Heart left ventricle (tissue), 16 donors: ENCODE results near the gene ZNF516. TPM values are rescaled to one million over a fixed set of nuclear protein-coding genes. Genes with fewer than 3 reads are reported as not detected.

ENCODE experiments used
- ATAC-seq, 4 donors: fragments of 200-7000 bp; cut with Tn5 transposase; one replicate each; pipeline ENCODE4 v1.9.1; 2020 to 2022; ENCODE audit warnings: moderate library complexity in 4 of 4, mild to moderate bottlenecking in 3 of 4, moderate number of reproducible peaks in 1 of 4
- DNase-seq, 5 donors: peaks; one replicate each; pipeline ENCODE4 v3.0.0-alpha.2; 2020
- H3K27ac ChIP-seq, 12 donors: fragments of 200-600 bp; sonication (generic) in 4 of 12; one replicate each; pipeline versions ENCODE4 v1.5.0 to v1.8.0; 2016 to 2022; ENCODE audit warnings: mild to moderate bottlenecking in 2 of 12
- H3K27me3 ChIP-seq, 9 donors: fragments of 200-600 bp; sonication (generic) in 2 of 9; one replicate each; pipeline versions ENCODE4 v1.5.1 to v1.8.0; 2016 to 2022; ENCODE audit warnings: mild to moderate bottlenecking in 3 of 9
- H3K36me3 ChIP-seq, 9 donors: fragments of 200-600 bp; sonication (generic) in 2 of 9; one replicate each; pipeline versions ENCODE4 v1.5.0 to v1.8.0; 2018 to 2022; ENCODE audit warnings: mild to moderate bottlenecking in 2 of 9
- H3K4me1 ChIP-seq, 12 donors: fragments of 200-600 bp; sonication (generic) in 4 of 12; one replicate each; pipeline versions ENCODE4 v1.5.0 to v1.8.0; 2016 to 2022; ENCODE audit warnings: mild to moderate bottlenecking in 3 of 12
- H3K4me3 ChIP-seq, 12 donors: fragments of 200-600 bp; sonication (generic) in 4 of 12; one replicate each; pipeline versions ENCODE4 v1.5.0 to v1.8.0; 2017 to 2022; ENCODE audit warnings: mild to moderate bottlenecking in 9 of 12, moderate library complexity in 4 of 12
- H3K9me3 ChIP-seq, 12 donors: fragments of 200-600 bp; sonication (generic) in 4 of 12; one replicate each; pipeline versions ENCODE4 v1.5.0 to v1.8.0; 2016 to 2022; ENCODE audit warnings: mild to moderate bottlenecking in 1 of 12
- POLR2A ChIP-seq, 2 donors: fragments of 450-650 bp; IDR thresholded peaks; one replicate each; pipeline ENCODE4 v1.6.1; 2017; ENCODE audit warnings: antibody characterized with exemption in 2 of 2, mild to moderate bottlenecking in 2 of 2, moderate library complexity in 2 of 2
- WGBS, 4 donors: extraction: QIAGEN DNeasy Blood & Tissue Kit in 2 of 4; methylation state at CpG; one replicate each; pipeline versions ENCODE4 v1.1.5 to v1.1.7; 2013 to 2018; 5-methylcytosine and 5-hydroxymethylcytosine counted together
- intact Hi-C, 10 donors: fragments of 100-400 bp; cut with DNase I; formaldehyde crosslinking; loops; one replicate each; pipeline versions ENCODE4 v1.11.1 to v1.14.2; 2022
- polyA plus RNA-seq, 2 donors: library from polyadenylated mRNA; stranded (reverse); fragments of 200-250 nt; gene quantifications; one replicate each; pipeline ENCODE4 v1.2.3, GENCODE V29; 2013
- total RNA-seq, 9 donors: library from RNA; depleted of rRNA in 2 of 9; stranded (reverse); fragments of >200 nt in 2 of 9; fragmentation: NEBNext Ultra II Directional in 3 of 9; extraction: Animal tissue kit (Norgen Biotek cat#: 25700) in 3 of 9; gene quantifications; one replicate each; pipeline versions ENCODE4 v1.1.0 to v1.2.4, GENCODE V29; 2016 to 2023
- TF ChIP-seq, protein P1 (sequence below), 12 donors: fragments of 200-600 bp; sonication (generic) in 4 of 12; IDR thresholded peaks; one replicate each; pipeline versions ENCODE4 v1.5.0 to v1.8.0; 2018 to 2022; ENCODE audit warnings: antibody characterized with exemption in 12 of 12, mild to moderate bottlenecking in 5 of 12
- donor health status: ischemic (EF 13 %, LVEDD 7.1; RV severe dilation, severe dysfunction).
- donor health status: healthy with polysubstance abuse.
- donor health status: DM: no; HTN: yes; CAD: no.
- donor health status: DM: no; HTN: no; CAD: no.
- donor health status: ischemic (EF 25% LVEDD 6.9; RV normal size, moderate dysfunction).
- donor health status: ischemic (EF 25% LVEDD 5.7; RV mildly dilated, moderate dysfunction).
- donor health status: healthy.
- donor health status: DM: yes; HTN: yes; CAD: no.
- donor health status: ischemic (EF 35%, LVEDD 5.7; RV mildly dilated, moderate dysfunction).
- donor health status: nonischemic (EF 11% LVEDD 7.7; RV severe dilation, severe dysfunction).
- donor health status: DM: yes; HTN: yes; CAD: no.
- donor health status: PGD.
- donor health status: ischemic (EF 29% LVEDD 5.4; RV normal size, mild dysfunction).
- donor health status: nonischemic (EF 23%, LVEDD 6.1; RV moderate dilation, normal function).

ZNF516 gene
- total and polyA plus RNA-seq, 11 donors, result 4.8 to 24.8 (median 14.6) TPM

DNA sequence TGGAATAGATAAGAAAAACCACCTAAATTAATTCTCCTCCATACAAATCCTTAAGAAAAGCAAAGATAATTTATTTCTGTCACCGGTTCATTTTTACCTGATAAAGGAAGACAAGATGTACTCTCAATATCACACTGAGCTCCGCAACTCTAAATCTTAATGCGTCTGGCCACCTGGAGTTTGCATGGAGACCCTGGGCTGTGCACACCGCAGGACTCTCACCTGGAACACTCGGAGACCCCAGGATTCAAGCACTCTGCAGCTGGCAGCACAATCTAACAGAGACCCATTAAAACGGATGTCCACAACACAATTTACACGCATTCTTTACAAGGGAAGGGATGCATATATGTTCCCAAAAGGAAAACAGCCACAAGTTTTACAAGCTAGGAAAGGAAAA lies 72.2 kb downstream of the ZNF516 start:
- H3K36me3 ChIP-seq, result no peaks in the 10 kb centered on the region
- no peaks in the 10 kb centered on the region for H3K27me3 ChIP-seq
- WGBS, 4 donors, result 92 to 96% (median 95%) methylated on average over 7 of the region's 7 CpGs
- no peak for DNase-seq
- peaks cover 0 to 6% (median 0%) of the 10 kb centered on the region in 12 donors for H3K4me1 ChIP-seq
- no peak overlapping the region for H3K27ac ChIP-seq
- no peak for TF ChIP-seq POLR2A (IDR thresholded peaks at IDR 0.05)
- TF ChIP-seq, protein P1, sequence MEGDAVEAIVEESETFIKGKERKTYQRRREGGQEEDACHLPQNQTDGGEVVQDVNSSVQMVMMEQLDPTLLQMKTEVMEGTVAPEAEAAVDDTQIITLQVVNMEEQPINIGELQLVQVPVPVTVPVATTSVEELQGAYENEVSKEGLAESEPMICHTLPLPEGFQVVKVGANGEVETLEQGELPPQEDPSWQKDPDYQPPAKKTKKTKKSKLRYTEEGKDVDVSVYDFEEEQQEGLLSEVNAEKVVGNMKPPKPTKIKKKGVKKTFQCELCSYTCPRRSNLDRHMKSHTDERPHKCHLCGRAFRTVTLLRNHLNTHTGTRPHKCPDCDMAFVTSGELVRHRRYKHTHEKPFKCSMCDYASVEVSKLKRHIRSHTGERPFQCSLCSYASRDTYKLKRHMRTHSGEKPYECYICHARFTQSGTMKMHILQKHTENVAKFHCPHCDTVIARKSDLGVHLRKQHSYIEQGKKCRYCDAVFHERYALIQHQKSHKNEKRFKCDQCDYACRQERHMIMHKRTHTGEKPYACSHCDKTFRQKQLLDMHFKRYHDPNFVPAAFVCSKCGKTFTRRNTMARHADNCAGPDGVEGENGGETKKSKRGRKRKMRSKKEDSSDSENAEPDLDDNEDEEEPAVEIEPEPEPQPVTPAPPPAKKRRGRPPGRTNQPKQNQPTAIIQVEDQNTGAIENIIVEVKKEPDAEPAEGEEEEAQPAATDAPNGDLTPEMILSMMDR (IDR thresholded peaks at IDR 0.05), result no peak
- intact Hi-C loops, result no loop called here
- H3K9me3 ChIP-seq, result no peaks in the 10 kb centered on the region
- no peak for ATAC-seq
- no peak overlapping the region for H3K4me3 ChIP-seq

DNA sequence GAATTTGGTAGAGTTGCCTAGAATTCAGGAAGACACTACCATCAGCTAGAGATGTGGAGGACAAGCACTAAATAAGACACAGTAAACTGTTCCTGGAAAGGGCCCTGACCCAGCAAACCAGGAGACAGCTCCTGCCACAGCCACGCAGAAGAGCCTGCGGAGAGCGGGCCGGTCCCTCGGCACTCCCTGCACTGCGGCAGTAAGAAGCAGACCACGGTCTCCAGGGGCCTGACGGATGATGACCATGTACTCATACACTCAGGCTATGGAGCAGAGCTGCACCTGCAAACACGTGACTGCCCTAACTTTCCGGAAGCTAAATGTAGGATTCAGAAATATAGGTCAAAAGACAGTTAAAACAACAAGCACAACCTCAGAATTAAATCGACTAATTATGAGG lies 72.9 kb downstream of the ZNF516 start:
- DNase-seq, result no peak
- intact Hi-C loops, result no loop called here
- no peaks in the 10 kb centered on the region for H3K27me3 ChIP-seq
- WGBS, 4 donors, result 85 to 92% (median 91%) methylated on average over 11 of the region's 11 CpGs
- H3K36me3 ChIP-seq, result no peaks in the 10 kb centered on the region
- TF ChIP-seq, protein P1 (IDR thresholded peaks at IDR 0.05), result no peak
- no peak for TF ChIP-seq POLR2A (IDR thresholded peaks at IDR 0.05)
- no peak for ATAC-seq
- peaks cover 0 to 8% (median 0%) of the 10 kb centered on the region in 12 donors for H3K4me1 ChIP-seq
- H3K27ac ChIP-seq, result no peak overlapping the region
- H3K4me3 ChIP-seq, result no peak overlapping the region
- no peaks in the 10 kb centered on the region for H3K9me3 ChIP-seq

DNA sequence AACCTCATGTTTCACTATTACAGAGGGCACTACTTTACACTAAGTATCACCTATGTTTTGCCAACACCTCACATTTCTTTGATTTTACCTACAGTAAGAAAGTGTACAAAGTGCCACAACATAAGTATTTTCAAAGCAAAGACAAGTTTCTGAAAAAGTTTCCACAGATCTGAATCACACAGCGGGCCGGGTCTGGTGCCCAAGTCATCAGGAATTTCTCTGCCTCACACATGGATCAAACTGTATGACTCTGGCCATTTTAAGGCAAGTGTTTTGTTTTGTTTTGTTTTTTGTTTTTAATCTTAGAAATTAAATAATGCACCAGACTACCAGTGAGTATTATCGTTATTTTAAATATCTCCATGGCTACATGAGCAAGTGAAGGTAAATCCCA lies 73.4 kb downstream of the ZNF516 start:
- ATAC-seq, result no peak
- Histone ChIP-seq H3K4me1 (peaks cover 0 to 12% (median 0%) of the 10 kb centered on the region in 12 donors), H3K9me3 (no peaks in the 10 kb centered on the region), H3K4me3 (no peak overlapping the region), H3K27ac (no peak overlapping the region), H3K36me3 (no peaks in the 10 kb centered on the region), H3K27me3 (no peaks in the 10 kb centered on the region)
- no peak for TF ChIP-seq POLR2A (IDR thresholded peaks at IDR 0.05)
- TF ChIP-seq, protein P1 (IDR thresholded peaks at IDR 0.05), result no peak
- DNase-seq, result no peak
- WGBS, 4 donors, result 95 to 98% (median 97%) methylated on average over 3 of the region's 3 CpGs
- intact Hi-C loops, result no loop called here

DNA sequence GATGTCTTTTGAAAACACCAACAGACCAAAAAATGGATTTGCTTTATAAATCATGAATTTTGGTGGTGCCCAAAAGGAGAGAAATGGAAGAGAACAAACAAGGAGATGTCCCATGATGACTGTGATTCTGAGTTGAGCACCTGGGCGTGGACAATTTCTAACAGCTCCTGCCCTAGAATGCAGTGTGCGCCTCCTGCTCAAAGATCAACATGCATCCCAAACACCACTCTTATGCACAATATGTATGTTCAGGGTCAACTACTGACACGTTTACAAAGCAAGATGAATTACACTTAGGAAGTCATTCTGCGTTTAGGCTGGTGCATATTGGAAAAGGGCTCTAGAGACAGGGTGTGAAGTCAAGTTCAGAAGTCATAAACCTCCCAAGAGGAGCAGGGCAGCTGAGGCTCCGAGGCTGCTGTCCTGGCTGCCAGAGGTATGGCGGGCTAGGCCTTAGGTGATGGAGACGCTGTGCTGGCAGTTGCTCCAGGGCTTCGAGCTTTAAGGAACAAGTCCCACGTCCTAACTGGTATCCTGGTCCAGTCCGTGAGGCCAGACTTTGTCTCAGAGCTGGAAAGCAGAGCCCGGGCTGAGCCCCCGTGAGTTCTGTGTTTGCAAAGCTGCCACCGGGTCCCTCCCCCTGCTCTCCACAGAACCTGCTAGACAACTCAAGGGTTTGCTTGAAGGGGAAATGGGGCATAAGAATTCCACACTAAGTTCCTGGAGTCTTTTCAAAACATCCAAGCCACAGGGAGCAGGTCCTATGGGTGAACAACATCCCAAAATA lies 74.0 kb downstream of the ZNF516 start:
- H3K27ac ChIP-seq, result no peak overlapping the region
- TF ChIP-seq, protein P1 (IDR thresholded peaks at IDR 0.05), result no peak
- no peak for TF ChIP-seq POLR2A (IDR thresholded peaks at IDR 0.05)
- DNase-seq, result no peak
- WGBS, 4 donors, result 87 to 92% (median 91%) methylated on average over 13 of the region's 13 CpGs
- no peaks in the 10 kb centered on the region for H3K36me3 ChIP-seq
- no peak for ATAC-seq
- H3K4me1 ChIP-seq, result peaks cover 0 to 17% (median 1%) of the 10 kb centered on the region in 12 donors
- intact Hi-C loops, result no loop called here
- H3K9me3 ChIP-seq, result no peaks in the 10 kb centered on the region
- H3K4me3 ChIP-seq, result no peak overlapping the region
- H3K27me3 ChIP-seq, result no peaks in the 10 kb centered on the region
